Ammon's horn (tissue), 1 donor: ENCODE measurements around the gene SH2D4B.
A peak's percentile ranks its signal among the peaks of the same experiment; 100 is the strongest.

ENCODE experiments used
- DNase-seq: peaks from one replicate; pipeline ENCODE4 v3.0.0-alpha.2; 2016; ENCODE audit warnings: low spot score

Gene SH2D4B

GRCh38 chr10:80589726-80590373 is 52.1 kb downstream of the SH2D4B start:
- DNase-seq, result no peak

DNA sequence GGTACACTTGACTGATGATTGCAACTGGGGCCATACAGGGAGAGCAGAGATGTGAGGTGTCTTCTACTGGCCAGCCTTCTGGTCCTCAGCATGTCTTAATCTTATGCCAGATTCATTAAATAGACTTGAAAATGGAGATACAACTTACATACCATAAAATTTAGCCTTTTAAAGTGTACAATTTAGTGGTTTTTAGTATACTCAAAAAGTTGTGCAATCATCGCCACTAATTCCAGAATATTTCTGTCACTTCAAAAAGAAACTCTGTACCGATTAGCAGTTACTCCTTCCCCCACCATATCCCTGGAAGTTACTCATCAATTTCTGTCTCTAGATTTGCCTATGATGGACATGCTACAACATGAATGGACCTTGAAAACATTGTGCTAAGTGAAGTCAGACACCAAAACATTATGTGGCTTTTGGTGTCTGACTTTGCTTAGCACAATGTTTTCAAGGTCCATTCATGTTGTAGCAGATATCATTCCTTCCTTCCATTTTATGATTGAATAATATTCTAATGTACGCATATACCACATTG is 53.0 kb downstream of the SH2D4B start:
- no peak for DNase-seq

- no peak for DNase-seq
These were observed 58.9 kb downstream of the SH2D4B start for GRCh38 chr10:80596391-80597257.

- no peak for DNase-seq
These were observed 60.5 kb downstream of the SH2D4B start for GRCh38 chr10:80598084-80598798.

GRCh38 chr10:80598951-80599350 is 61.2 kb downstream of the SH2D4B start:
- no peak for DNase-seq

- DNase-seq, result peak; percentile 66
These were observed 61.7 kb downstream of the SH2D4B start for GRCh38 chr10:80599424-80599847.

DNA sequence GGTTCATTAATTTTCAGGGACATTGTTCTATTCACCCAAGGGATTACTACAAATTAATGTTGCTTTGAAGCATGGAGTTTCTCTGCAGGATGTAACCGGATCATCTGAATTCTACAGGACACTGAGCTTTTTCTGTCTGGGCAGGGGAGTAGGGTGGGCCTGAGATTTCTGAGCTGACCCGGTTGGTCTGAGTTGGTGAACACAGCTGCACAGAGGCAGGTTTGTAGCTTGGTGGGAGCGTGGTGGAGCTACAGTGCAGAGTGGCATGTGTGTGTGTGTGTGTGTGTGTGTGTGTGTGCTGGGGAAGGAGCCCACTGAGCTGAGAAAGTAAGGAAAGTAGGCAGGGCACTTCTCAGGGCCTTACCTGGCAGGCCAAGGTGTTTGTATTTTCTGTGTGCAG is 62.6 kb downstream of the SH2D4B start:
- no peak for DNase-seq

DNA sequence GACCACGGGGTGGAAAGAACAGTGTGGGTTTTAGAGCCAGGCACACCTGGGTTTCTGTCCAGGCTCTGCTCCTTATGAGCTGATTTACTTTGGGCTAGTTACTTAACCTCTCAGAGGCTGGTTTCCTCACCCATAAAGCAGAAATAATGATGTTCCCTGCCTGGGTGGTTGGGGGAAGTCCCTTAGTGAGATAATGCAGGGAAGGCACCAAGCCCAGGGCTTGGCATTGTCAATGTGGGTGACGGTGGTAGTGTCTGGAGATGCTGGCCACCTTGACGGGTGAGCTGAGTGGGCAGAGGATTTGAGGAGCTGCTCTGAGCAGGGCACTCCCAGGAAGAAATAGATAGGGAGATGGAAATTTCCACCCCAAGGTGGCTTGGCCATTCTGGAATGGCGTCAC is 65.2 kb downstream of the SH2D4B start:
- no peak for DNase-seq

GRCh38 chr10:80603516-80603915 is 65.8 kb downstream of the SH2D4B start:
- no peak for DNase-seq

GRCh38 chr10:80608706-80609105 is 71.0 kb downstream of the SH2D4B start:
- peak; percentile 29 for DNase-seq

DNA sequence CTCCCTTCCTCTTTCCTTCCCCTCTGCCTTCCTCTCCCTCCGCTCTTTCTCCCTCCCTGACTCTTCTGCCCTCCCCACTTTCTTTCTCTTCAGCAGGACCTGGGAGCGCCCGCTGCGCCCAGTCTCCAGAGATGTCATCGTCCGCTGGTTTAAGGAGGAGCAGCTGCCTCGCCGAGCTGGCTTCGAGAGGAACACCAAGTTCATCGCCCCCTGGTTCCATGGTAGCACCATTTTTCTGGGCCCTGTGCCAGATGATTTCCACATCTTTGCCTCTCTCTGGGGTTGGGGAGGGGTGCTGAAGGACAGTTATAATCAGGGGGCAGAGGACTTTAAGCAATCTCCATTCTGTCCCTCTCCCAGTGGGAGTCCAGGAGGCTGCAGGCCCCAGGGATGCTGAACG is 71.6 kb downstream of the SH2D4B start:
- DNase-seq, result no peak

DNA sequence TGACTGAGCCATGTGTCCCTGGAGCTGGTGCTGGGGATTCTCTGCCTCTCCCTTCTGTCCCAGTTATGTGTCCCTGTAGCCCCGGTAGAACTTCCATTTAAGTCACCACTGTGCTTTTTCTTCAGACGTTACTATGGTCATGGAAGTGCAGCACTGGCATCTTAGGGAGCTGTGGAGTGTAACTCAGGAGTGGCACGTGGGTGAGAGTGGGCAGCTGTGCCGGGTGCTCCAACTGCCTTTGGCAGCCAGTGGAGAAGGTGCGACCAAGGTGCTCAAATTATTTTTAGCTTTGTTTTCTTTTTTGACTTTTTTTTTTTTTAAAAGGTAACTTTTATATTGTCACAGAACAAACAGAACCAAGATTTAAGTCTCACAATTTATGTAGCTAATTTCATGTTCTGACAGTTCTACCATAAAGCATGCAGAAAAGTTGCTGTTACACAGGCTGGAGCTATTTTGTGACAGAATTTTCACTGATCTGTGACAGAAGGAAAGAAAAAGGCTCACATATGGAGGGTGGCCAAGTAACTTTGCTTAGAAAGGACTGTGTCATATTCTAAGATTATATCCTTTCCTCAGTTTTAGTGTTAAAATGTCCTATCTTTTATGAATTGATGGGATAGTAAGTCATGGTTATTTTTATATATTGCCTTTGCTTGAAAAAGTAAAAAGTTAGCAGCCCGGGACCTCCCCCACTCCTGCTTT is 73.9 kb downstream of the SH2D4B start:
- no peak for DNase-seq

DNA sequence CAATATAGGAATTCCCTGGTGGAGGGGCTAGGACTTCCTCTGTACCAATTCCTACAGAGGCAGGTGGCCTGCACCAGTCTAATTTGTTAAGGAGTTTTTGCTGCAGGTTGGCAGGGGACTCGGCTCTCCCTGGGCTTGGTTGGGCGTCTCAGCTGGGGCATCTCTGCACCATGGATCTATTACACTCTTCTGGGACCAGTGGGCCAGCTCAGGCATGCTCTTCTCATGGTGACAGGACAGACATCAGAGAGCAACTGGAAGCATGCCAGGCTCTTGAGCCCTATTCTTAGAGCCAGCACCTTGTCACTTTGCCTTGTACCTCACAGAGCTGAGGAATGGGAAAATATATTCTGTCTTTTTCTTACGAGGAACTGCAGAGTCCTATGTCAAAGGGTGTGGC is 74.6 kb downstream of the SH2D4B start:
- DNase-seq, result no peak

- DNase-seq, result no peak
These were observed 75.9 kb downstream of the SH2D4B start for GRCh38 chr10:80613466-80614170.

GRCh38 chr10:80614576-80615416 is 77.1 kb downstream of the SH2D4B start:
- no peak for DNase-seq

DNA sequence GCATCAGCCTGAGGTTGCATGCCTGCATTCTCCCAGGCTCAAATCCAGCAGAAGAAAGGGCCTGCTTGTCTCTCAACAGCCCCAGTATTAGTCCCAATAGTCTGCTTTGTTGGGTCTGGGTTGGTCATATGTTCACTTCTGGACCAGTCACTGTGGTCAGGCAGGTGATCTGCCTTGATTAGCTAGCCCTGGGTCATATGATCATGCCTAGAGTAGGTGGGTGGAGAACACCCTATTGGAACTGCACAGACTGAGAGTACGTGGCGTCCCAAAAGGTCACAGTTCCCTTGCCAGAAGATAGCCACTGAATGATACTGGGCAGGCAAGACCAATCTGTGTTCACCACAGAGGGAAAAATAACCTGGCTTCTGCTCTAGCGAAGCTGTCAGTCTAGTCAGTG is 80.1 kb downstream of the SH2D4B start:
- no peak for DNase-seq

DNA sequence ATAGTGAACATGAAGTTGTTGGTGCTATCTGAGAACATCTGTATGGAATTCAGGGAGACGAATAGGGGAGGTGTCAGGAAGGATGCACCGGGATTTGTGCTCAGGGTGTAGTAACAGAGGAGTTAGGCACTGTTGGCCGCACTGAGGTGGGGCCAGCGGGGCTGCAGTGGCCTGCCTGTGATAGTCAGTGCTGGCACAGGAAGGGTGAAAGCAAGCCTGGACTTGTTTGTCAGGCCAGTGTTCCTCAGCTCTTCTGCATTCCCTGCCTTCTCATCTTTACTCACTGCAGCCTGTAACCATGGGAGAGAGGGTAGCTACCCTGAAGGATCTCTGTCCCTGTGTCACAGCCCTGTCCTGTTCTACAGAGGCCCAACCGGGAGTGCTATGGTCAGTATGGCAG is 81.3 kb downstream of the SH2D4B start:
- DNase-seq, result no peak

DNA sequence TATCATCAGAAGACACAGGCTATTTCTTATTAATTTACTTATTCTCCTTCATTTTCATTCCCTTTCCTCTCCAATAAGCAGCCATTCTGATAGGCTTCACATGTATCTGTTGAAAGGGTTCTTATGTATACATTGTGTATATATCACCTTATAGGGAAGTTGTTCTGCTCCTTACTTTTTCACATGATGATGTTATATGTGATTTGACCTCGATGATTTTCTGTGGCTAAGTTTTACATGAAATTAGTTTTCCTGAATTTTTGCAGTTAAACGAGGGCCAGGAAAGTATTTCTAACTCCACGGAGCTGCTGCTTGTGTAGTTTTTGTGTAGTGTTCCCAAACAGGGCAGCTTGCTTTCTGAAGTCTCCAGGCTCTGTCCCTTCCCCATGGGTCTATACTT is 84.5 kb downstream of the SH2D4B start:
- DNase-seq, result no peak

- DNase-seq, result no peak
These were observed 92.6 kb downstream of the SH2D4B start for GRCh38 chr10:80630324-80630723.

GRCh38 chr10:80632742-80633141 is 95.0 kb downstream of the SH2D4B start:
- no peak for DNase-seq
